Measurements from ENCODE around the gene CD36. TPM values are rescaled to one million over a fixed set of nuclear protein-coding genes. Genes with fewer than 3 reads are reported as not detected.

Gene CD36
- 30.7 and 32.0 TPM in 2 replicates for total RNA-seq (2013; cell fraction: nucleolus; rRNA removed)
- total RNA-seq (2014; rRNA removed): 146 and 163 TPM in 2 replicates
- total RNA-seq (2014; rRNA removed; fragmentation: Illumina TruSeq; extraction: Trizol): 197 and 209 TPM in 2 replicates
- 113 and 117 TPM in 2 replicates for total RNA-seq (2021)
- not detected for polyA plus RNA-seq (2011; ENCODE audit: low read depth)
- 0.20 and 0.26 TPM in 2 replicates for polyA plus RNA-seq (2011; rRNA removed)
- polyA plus RNA-seq (2011; cell fraction: cytosol; rRNA removed): 0.07 and 0.19 TPM in 2 replicates
- polyA plus RNA-seq (2011; cell fraction: nucleus; rRNA removed): 0.06 and 0.31 TPM in 2 replicates
- polyA plus RNA-seq (2012): 0.08 and 0.14 TPM in 2 replicates
- polyA plus RNA-seq (2014; fragmentation: Illumina TruSeq; extraction: Trizol): 194 and 246 TPM in 2 replicates
- 100 to 1,000 TPM; 160 to 283 TPM for polyA plus RNA-seq (2014; fragmentation: Nextera tagmentation; extraction: Ambion mirVana)
- polyA plus RNA-seq (2014; rRNA removed): 94.1 and 115 TPM in 2 replicates
- polyA plus RNA-seq (2016; fragmentation: Nextera tagmentation; extraction: Ambion mirVana): 100 to 1,000 TPM; 184 to 196 TPM
- polyA minus RNA-seq (2011; rRNA and poly(A)+ RNA removed): not detected in 2 replicates
- polyA minus RNA-seq (2011; cell fraction: cytosol; rRNA and poly(A)+ RNA removed): not detected in 2 replicates
- polyA minus RNA-seq (2011; cell fraction: nucleus; rRNA and poly(A)+ RNA removed): not detected in 2 replicates
- Bru-seq, nascent RNA: percentile 3 among the genes with signal in this experiment
- percentile 2 among the genes with signal in this experiment for BruChase-seq, experiment 1, labeled RNA remaining after a 6-hour chase
- percentile 2 among the genes with signal in this experiment for BruChase-seq, experiment 2, labeled RNA remaining after a 2-hour chase
- long read RNA-seq, experiment 1, partial matches to known transcripts: 0 of 2 reads
- long read RNA-seq, experiment 1, other reads (novel, unspliced or antisense): 0 of 2 reads
- long read RNA-seq, experiment 2, transcript CD36-214 (15 exons, 2,298 nt): minor isoform, 11 of 49 reads
- long read RNA-seq, experiment 2, transcript CD36-202 (14 exons, 1,942 nt): major isoform, 26 of 49 reads
- long read RNA-seq, experiment 2, partial matches to known transcripts: 4 of 49 reads
- long read RNA-seq, experiment 2, other reads (novel, unspliced or antisense): 8 of 49 reads

- Histone ChIP-seq H3K9ac (ENCODE audit: control insufficient read depth, insufficient read depth, low read length) (no peak within 1 kb of the TSS), H3K27me3 (replicated peaks in 1 of 2; ENCODE audit: control insufficient read depth in 2 of 2, insufficient read depth in 2 of 2, low read length in 1 of 2) (no peaks in the 10 kb centered on the region), H3K9me3 (replicated peaks; ENCODE audit: control insufficient read depth, insufficient read depth, low read length) (no peaks in the 10 kb centered on the region; the same call in 2 of the 3 replicates), H3K4me2 (ENCODE audit: control insufficient read depth, insufficient read depth) (no peak within 1 kb of the TSS), H3K79me2 (ENCODE audit: control insufficient read depth, insufficient read depth, low read length) (no peaks in the 10 kb centered on the region), H3K36me3 (ENCODE audit: control insufficient read depth in 2 of 2, insufficient read depth in 2 of 2, low read length in 1 of 2) (no peaks in the 10 kb centered on the region), H3K4me3 (no peak within 1 kb of the TSS), H3K4me1 (ENCODE audit: control insufficient read depth, insufficient read depth, low read length) (peaks cover 3% of the 10 kb centered on the region; the same call in 1 of the 2 replicates), H4K20me1 (ENCODE audit: control insufficient read depth, insufficient read depth) (no peaks in the 10 kb centered on the region), H2AFZ (ENCODE audit: control insufficient read depth, low read depth, low read length) (no peak within 1 kb of the TSS), H3K27ac (ENCODE audit: control insufficient read depth, insufficient read depth) (peak within 1 kb of the TSS; percentile 19; the same call in 1 of the 2 replicates)
- peak; percentile 77 for FAIRE-seq
- ChIA-PET RAD21 (ENCODE audit: unreplicated experiment) (interaction anchor here (1.2 kb wide), 1 partner anchor 21 kb away, joined by 3 read pairs; no protein-coding TSS in a partner anchor), POLR2A (interaction anchor here (0.7 kb wide), 1 partner anchor 72 kb away, joined by 7 read pairs; no protein-coding TSS in a partner anchor), SMC1A (ENCODE audit: uncharacterized antibody, unreplicated experiment) (interaction anchor here (1.1 kb wide), 1 partner anchor 10 kb away, joined by 3 read pairs; no protein-coding TSS in a partner anchor), CTCF (interaction anchor here (0.6 to 0.8 kb wide), 2 partner anchors 19 to 65 kb away, joined by 3 read pairs; no protein-coding TSS in a partner anchor)
- intact Hi-C loops (cut with micrococcal nuclease; ENCODE audit: unreplicated experiment): no loop called here
- 35% methylated on average over 4 of the region's 4 CpGs for WGBS (ENCODE audit: insufficient coverage, insufficient replicate concordance, low lambda C conversion rate, missing lambda C conversion rate)
- BruUV-seq (replicated peaks): no TSS peak
- ATAC-seq: peak; percentile 95
- in situ Hi-C loops (cut with MboI): no loop called here
- peak; percentile 37 for DNase-seq (ENCODE audit: low read depth, low spot score)
- peak; percentile 83 for TF ChIP-seq CREM (IDR thresholded peaks at IDR 0.05; ENCODE audit: low read depth)
- no peak for TF ChIP-seq RELA (IDR thresholded peaks at IDR 0.05; ENCODE audit: borderline replicate concordance, partially characterized antibody)
- peak; percentile 95 for TF ChIP-seq BCL3 (IDR thresholded peaks at IDR 0.05; ENCODE audit: borderline replicate concordance, insufficient read depth, low read depth, low read length, poor library complexity, severe bottlenecking)
- TF ChIP-seq, protein P1, sequence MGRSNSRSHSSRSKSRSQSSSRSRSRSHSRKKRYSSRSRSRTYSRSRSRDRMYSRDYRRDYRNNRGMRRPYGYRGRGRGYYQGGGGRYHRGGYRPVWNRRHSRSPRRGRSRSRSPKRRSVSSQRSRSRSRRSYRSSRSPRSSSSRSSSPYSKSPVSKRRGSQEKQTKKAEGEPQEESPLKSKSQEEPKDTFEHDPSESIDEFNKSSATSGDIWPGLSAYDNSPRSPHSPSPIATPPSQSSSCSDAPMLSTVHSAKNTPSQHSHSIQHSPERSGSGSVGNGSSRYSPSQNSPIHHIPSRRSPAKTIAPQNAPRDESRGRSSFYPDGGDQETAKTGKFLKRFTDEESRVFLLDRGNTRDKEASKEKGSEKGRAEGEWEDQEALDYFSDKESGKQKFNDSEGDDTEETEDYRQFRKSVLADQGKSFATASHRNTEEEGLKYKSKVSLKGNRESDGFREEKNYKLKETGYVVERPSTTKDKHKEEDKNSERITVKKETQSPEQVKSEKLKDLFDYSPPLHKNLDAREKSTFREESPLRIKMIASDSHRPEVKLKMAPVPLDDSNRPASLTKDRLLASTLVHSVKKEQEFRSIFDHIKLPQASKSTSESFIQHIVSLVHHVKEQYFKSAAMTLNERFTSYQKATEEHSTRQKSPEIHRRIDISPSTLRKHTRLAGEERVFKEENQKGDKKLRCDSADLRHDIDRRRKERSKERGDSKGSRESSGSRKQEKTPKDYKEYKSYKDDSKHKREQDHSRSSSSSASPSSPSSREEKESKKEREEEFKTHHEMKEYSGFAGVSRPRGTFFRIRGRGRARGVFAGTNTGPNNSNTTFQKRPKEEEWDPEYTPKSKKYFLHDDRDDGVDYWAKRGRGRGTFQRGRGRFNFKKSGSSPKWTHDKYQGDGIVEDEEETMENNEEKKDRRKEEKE (IDR thresholded peaks at IDR 0.05): no peak
- TF ChIP-seq TCF3 (IDR thresholded peaks at IDR 0.05; ENCODE audit: borderline replicate concordance, insufficient read depth, low read depth, low read length): no peak
- no peak for TF ChIP-seq SP1 (IDR thresholded peaks at IDR 0.05; ENCODE audit: low read depth, low read length)
- no peak for TF ChIP-seq JUND (IDR thresholded peaks at IDR 0.05; ENCODE audit: low read depth, low read length)
- TF ChIP-seq IKZF2 (IDR thresholded peaks at IDR 0.05): peak; percentile 82 to 85
- no peak for TF ChIP-seq STAT1 (conservative IDR thresholded peaks at IDR 0.05)
- TF ChIP-seq FOS (IDR thresholded peaks at IDR 0.05; ENCODE audit: borderline replicate concordance, extremely low read depth, insufficient read length): no peak
- TF ChIP-seq RB1 (IDR thresholded peaks at IDR 0.05; ENCODE audit: borderline replicate concordance): no peak
- TF ChIP-seq ZNF207 (IDR thresholded peaks at IDR 0.05; ENCODE audit: borderline replicate concordance): no peak
- no peak for TF ChIP-seq NFYB (IDR thresholded peaks at IDR 0.05; ENCODE audit: insufficient read depth, low read depth, low read length)
- TF ChIP-seq CEBPB (IDR thresholded peaks at IDR 0.05; ENCODE audit: borderline replicate concordance in 1 of 2, low read depth in 2 of 2, low read length in 2 of 2): peak in 1 of 2 experiments; percentile 79; a peak in 1 of 4 replicates
Observed at GRCh38 chr7:80637911-80638765, at the start of gene CD36. Gene CD36 (plus strand): TSS chr7:80638642. CDS start chr7:80646741, 8,099 bp downstream.
